Frontal cortex (tissue), 4 donors: Measurements from ENCODE around the gene PGLYRP3. TPM values are rescaled to one million over a fixed set of nuclear protein-coding genes. Genes with fewer than 3 reads are reported as not detected.

Experiments used
- DNase-seq, 2 donors: peaks; one replicate each; pipeline ENCODE4 v3.0.0; 2012; ENCODE audit warnings: low spot score in 2 of 2
- FAIRE-seq: peaks from 2 replicates; lab custom pipeline; 2012; peaks lifted over from hg19 to GRCh38; lab: Jason Lieb, UNC
- total RNA-seq: library from RNA; depleted of rRNA; stranded (reverse); fragments of >200 nt; gene quantifications from one replicate; pipeline ENCODE4 v1.2.3, GENCODE V29; 2014
- donor health status: control.
- donor health status: control.
- donor health status: control.

Gene PGLYRP3, protein sequence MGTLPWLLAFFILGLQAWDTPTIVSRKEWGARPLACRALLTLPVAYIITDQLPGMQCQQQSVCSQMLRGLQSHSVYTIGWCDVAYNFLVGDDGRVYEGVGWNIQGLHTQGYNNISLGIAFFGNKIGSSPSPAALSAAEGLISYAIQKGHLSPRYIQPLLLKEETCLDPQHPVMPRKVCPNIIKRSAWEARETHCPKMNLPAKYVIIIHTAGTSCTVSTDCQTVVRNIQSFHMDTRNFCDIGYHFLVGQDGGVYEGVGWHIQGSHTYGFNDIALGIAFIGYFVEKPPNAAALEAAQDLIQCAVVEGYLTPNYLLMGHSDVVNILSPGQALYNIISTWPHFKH
- not detected for total RNA-seq

- DNase-seq (no peak), FAIRE-seq (no peak)
Measured at GRCh38 chr1:153312570-153313186, at the start of gene PGLYRP3. Gene PGLYRP3 (minus strand): TSS chr1:153312952. CDS start chr1:153310665, 2,287 bp downstream.

GRCh38 chr1:153362187-153362775, 49.5 kb upstream of the PGLYRP3 start:
- no peak for DNase-seq
- no peak for FAIRE-seq

GRCh38 chr1:153361480-153362109, 48.8 kb upstream of the PGLYRP3 start:
- FAIRE-seq (no peak), DNase-seq (no peak)

- FAIRE-seq: no peak
Measured at GRCh38 chr1:153360592-153361479, 48.1 kb upstream of the PGLYRP3 start.

GRCh38 chr1:153360190-153360589, 47.4 kb upstream of the PGLYRP3 start:
- DNase-seq: no peak
- FAIRE-seq: no peak

More at GRCh38 chr1:153360592-153361479, 48.1 kb upstream of the PGLYRP3 start:
- DNase-seq: no peak

DNA sequence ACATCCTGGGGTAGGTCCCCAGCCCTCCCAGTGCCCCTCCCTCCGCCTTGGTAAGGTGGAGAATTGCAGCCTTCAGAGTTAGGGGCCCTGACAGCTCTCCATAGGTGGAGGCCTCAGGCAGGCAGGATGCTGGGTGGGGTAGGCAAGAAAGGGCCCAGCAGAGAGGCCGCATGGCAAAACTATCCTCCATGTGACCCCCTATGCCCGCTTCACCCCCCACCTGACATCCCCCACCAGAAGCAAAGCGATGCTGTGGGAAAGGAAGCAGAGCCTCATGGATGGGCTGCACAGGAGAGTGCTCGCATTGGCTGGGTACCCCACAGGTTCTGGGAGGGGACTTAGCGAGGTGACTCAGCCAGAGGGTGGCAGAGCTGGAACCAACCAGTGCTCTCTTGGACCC, 46.5 kb upstream of the PGLYRP3 start:
- no peak for FAIRE-seq
- no peak for DNase-seq

- FAIRE-seq (no peak), DNase-seq (no peak)
Measured at GRCh38 chr1:153358691-153358975, 45.9 kb upstream of the PGLYRP3 start.

DNA sequence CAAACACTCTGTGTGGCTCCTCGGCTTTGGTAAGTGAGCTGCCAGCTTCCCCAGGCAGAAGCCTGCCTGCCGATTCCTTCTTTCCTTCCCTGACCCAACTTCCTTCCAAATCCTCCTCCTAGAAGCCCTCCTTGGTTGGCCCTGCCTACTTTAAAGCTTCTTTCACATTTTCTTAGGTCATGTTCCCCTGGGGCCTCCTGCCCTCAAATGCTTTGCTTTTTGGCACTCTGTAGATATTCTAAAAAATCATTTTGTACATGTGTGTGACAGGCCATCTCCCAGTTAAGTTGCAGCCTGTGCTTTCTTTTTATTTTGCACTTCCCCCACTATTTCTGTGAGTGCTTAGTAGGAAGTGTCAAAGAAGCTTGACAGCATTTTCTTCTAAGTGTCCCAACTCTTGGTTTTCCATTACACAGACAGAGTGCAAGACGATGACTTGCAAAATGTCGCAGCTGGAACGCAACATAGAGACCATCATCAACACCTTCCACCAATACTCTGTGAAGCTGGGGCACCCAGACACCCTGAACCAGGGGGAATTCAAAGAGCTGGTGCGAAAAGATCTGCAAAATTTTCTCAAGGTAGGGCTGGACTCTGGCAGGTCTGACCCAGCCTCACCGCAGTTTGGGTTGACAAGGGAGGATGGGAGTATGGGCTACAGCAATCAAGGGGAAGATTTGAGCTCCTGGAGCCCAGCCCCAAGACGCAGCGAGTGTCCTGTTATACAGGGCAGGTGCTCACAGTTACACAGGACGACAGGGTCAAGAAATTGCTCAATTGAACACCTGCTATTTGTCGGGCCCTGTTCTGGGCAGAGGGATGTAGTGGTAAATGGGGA, 45.3 kb upstream of the PGLYRP3 start, which contains the start of gene S100A9:
Gene S100A9 (plus strand): TSS at position 2 of the 838 bp plus-strand sequence. CDS start 430 bp downstream, at position 432.
- no peak for FAIRE-seq
- no peak for DNase-seq

DNA sequence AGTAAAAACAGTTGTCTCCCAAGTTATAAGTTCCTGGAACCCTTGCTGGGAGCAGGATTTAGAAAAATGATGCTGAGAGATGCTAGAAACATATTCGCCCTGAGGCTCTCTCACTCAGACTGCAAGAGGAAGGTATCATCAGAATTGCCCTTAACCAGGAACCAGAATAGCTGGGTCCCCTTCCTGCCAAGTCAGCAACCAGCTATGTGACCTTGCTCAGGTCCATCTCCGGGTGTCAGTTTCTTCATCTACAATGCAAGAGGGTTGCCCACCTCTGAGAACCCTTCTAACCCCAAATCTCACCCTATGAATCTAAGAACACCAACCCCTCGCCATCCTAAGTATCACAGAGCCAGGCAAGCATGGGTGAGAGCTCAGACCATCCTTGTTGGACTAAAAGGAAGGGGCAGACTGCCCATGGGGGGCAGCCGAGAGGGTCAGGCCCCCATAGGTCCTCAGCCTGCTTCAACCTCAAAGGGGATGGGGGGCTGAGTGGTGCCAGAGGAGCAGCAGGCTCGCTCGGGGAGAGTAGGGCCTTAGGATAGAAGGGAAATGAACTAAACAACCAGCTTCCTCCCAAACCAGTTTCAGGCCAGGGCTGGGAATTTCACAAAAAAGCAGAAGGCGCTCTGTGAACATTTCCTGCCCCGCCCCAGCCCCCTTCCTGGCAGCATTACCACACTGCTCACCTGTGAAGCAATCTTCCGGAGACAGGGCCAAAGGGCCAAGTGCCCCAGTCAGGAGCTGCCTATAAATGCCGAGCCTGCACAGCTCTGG, 44.5 kb upstream of the PGLYRP3 start:
- DNase-seq (no peak), FAIRE-seq (no peak)

DNA sequence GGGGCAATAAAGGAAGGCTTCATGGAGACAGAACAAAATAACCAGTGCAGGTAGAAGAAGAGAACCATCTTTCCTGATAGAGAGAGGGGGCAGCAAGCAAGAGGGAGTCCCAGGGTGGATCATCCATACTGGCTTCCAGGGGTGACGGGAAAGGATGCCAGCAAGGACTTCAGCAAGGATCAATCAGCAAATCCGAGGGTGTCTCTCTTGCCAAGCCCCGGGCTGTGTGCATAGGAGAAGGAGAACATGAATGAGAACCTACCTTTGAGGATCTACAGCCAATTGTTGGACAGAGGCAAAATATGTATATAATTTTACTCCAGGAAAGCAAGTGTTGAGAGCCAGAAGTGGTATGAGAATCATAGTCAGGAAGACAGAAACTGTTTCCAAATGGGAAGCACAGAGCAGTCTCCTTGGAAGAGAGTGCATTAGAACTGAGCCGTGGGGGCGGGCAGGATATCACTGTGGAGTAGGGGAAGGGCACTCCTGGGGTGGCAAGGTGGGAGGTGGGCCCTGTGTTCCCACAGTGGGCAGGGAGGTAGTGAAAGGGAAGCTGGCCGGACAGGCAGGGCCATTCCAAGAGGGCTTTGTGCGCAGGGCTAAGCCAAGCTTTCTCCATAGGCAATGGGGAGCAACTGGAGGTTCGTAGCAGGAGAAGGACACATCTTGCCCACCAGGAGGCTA, 43.8 kb upstream of the PGLYRP3 start:
- FAIRE-seq: no peak
- no peak for DNase-seq

DNA sequence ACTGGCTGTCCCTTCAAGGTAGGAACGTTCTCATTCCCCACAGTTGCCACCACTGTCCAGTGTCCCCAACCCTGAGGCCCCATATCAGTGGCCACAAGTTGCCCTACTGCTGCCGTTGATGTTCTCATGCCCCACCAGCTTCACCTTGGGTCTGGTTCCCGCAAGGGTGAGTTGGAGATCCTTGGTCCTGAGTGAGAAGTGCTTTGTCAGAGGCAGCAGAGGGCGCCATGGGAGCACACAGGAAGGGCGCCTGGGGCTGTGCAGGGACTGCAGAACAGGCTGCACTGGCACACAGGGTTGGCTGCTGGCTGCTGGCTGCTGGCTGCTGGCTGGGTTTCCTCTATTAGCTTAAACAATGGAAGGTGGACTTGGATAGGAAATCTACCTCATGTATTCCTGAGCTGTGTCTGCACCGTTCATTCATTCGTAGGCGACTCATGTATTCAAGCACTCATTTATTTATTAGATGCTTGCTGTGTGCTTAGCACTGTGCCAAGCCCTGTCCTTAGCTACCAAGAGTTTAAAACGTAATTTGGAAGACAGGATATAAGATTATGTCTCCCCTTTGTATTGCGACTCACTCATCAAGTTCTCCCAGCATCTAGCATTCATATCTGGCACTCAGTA, 42.8 kb upstream of the PGLYRP3 start:
- FAIRE-seq: no peak
- no peak for DNase-seq

DNA sequence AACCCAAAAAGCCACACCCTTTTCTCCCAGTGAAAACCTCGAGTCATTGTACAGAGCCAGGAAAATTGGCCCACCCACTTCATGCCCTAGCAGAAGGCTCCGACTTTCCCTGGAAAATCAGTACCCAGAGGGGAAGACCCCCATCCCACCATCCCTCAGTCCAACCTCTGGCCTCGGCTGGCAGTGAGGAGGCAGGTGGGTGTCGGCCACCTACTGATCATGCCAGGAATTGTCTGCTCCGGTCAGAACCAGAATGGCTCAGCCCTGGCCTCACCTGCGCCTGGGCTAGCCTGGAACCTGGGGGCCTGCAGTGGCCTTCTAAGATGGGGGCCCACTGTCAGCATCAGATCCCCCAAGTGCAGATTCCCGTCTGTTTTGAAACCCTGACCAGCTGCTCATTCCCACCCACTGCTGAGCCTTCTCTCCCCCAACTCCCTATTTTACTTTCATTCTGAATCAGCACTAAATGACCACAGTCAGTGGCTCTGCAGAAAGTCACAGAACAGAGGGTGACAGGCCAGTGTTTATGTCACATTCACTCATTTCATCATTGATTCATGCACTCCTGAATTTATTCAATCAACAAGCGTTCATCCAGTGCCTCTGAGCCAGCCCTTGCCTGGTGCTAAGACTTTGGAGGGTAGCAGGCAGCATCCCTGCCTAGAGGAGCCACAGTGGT, 41.9 kb upstream of the PGLYRP3 start:
- no peak for DNase-seq
- no peak for FAIRE-seq

DNA sequence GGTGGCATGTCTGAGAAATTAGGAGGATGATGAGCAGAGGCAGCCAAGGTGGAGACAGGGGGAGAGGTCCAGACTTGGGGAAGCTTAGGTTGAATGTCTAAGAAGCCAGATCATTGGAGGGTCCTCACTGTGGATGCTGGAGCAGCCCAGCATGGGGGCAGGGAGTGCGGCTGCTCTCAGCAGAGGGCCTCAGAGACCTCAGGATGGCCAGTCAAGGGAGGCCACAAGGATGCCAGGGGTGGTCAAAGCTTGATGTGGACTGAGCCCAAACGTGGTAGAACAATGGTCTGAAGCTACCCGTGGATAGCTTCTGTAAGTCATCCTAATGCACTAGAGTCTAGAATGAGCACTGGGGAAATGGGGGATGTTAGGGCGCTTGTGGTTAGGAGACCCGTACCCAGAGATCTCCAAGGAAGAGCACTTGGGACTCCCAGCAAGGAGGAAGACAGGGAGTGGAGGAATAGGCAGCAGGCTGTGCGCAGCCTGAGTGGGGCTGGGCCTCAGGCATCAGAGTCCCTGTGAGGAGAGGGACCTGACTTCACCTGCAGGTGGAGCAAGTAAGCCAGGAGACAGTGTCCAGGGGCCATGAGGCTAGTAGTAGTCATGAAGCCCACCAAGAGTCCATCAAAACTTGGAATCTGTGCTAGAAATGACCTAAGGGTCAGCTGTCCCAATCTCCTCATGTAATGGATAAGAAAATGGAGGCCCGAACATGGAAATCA, 40.6 kb upstream of the PGLYRP3 start:
- FAIRE-seq (no peak), DNase-seq (no peak)

GRCh38 chr1:153352523-153352922, 39.8 kb upstream of the PGLYRP3 start:
- FAIRE-seq: peak; percentile 6
- DNase-seq: peak; percentile 48 to 78

GRCh38 chr1:153350321-153350957, 37.7 kb upstream of the PGLYRP3 start:
- FAIRE-seq: no peak
- DNase-seq: no peak
